Erythroblast (primary cell): ENCODE results near the gene ZNF638.

ENCODE experiments used
- GATA1 ChIP-seq: IDR thresholded peaks from 2 replicates; pipeline ENCODE4 v1.6.1; 2011; ENCODE audit warnings: low read depth, mild to moderate bottlenecking, control low read depth, low read length, moderate library complexity
- POLR2A ChIP-seq: IDR thresholded peaks from 2 replicates; pipeline ENCODE4 v1.6.1; 2011; ENCODE audit warnings: mild to moderate bottlenecking, low read length

DNA sequence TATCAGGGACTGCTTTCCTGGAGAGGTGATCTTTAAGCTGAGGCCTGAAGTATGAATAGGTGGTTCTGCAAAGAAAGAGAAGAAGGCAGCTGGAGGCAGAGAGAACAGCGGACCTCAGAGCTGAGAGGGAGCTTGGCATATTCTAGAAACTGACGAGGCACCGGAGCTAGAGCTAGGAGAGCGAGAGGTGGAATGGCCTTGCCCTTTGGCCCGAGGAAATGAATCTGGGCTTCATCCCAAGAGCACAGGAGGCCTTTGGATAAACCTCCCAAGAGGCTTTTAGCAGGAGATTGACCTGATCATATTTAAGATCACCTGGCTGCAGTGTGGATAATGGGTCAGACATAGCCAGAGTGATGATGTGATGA is 129.7 kb downstream of the ZNF638 start:
- TF ChIP-seq POLR2A (no peak), GATA1 (no peak)
